ENCODE measurements around the gene LRP8. TPM values are rescaled to one million over a fixed set of nuclear protein-coding genes. Genes with fewer than 3 reads are reported as not detected.

LRP8 gene
- total and polyA plus RNA-seq, 7 donors = 0.17 to 2.4 (median 0.94) TPM

GRCh38 chr1:53197291-53198200 is 130.3 kb downstream of the LRP8 start:
- H3K4me3 ChIP-seq = peak overlapping the region; percentile 93
- ATAC-seq = peak in 3 of 4 donors; percentile 16 to 28 (median 24)
- no peak for TF ChIP-seq CTCF (IDR thresholded peaks at IDR 0.05)
- H3K9me3 ChIP-seq = no peaks in the 10 kb centered on the region
- peaks cover 31% of the 10 kb centered on the region for H3K4me1 ChIP-seq
- H3K27me3 ChIP-seq (ENCODE audit: insufficient read depth in 3 of 3, low read length in 2 of 3) = no peaks in the 10 kb centered on the region
- WGBS, 3 donors = 32 to 36% (median 34%) methylated on average over 13 of the region's 13 CpGs
- H3K27ac ChIP-seq = peak overlapping the region; percentile 98
- H3K36me3 ChIP-seq (ENCODE audit: insufficient read depth in 1 of 2, low read depth in 1 of 2) = peaks cover 4 to 21% of the 10 kb centered on the region in 2 donors
- intact Hi-C loops (cut with DNase I) = loop anchor here (5.0 to 10.0 kb wide), 2 partner anchors 40 to 183 kb away; partner anchors contain the start of gene MAGOH (in 1 of the 2)
- no peak for DNase-seq

- peaks cover 31% of the 10 kb centered on the region for H3K4me1 ChIP-seq
- 0 to 1% (median 1%) methylated on average over 43 to 57 of the region's 57 CpGs for WGBS, 3 donors
- peak; percentile 96 to 97 for DNase-seq
- ATAC-seq = peak; percentile 98 to 99 (median 99)
- peak within 1 kb of the TSS; percentile 93 for H3K4me3 ChIP-seq
- H3K9me3 ChIP-seq = no peaks in the 10 kb centered on the region
- no peak for TF ChIP-seq CTCF (IDR thresholded peaks at IDR 0.05)
- peaks cover 0 to 13% of the 10 kb centered on the region in 2 donors for H3K36me3 ChIP-seq (ENCODE audit: insufficient read depth in 1 of 2, low read depth in 1 of 2)
- peak within 1 kb of the TSS; percentile 98 for H3K27ac ChIP-seq
- intact Hi-C loops (cut with DNase I) = loop anchor here (5.0 to 10.0 kb wide), 2 partner anchors 41 to 182 kb away; partner anchors contain the start of gene MAGOH (in 1 of the 2)
- no peaks in the 10 kb centered on the region for H3K27me3 ChIP-seq (ENCODE audit: insufficient read depth in 3 of 3, low read length in 2 of 3)
Measured at GRCh38 chr1:53196485-53197290, 131.2 kb downstream of the LRP8 start, which contains the start of gene CPT2. Gene CPT2, plus strand, starts transcription at chr1:53196824. Its CDS starts 120 bp downstream, at chr1:53196944.

- Histone ChIP-seq H3K9me3 (no peaks in the 10 kb centered on the region), H3K36me3 (ENCODE audit: insufficient read depth in 1 of 2, low read depth in 1 of 2) (peaks cover 0 to 6% of the 10 kb centered on the region in 2 donors), H3K4me1 (peaks cover 31% of the 10 kb centered on the region), H3K27ac (peak overlapping the region; percentile 98), H3K4me3 (peak overlapping the region; percentile 93), H3K27me3 (ENCODE audit: insufficient read depth in 3 of 3, low read length in 2 of 3) (no peaks in the 10 kb centered on the region)
- DNase-seq (no peak), ATAC-seq (peak in 3 of 4 donors; percentile 22 to 34 (median 28))
- intact Hi-C loops (cut with DNase I) = loop anchor here (5.0 to 10.0 kb wide), 2 partner anchors 41 to 181 kb away; partner anchors contain the start of gene MAGOH (in 1 of the 2)
- TF ChIP-seq CTCF (IDR thresholded peaks at IDR 0.05) = no peak
- 25 to 31% (median 27%) methylated on average over 9 of the region's 9 CpGs for WGBS, 3 donors
Measured at GRCh38 chr1:53196017-53196484, 131.8 kb downstream of the LRP8 start.

GRCh38 chr1:53195246-53196016 is 132.4 kb downstream of the LRP8 start:
- no peak for ATAC-seq
- no peaks in the 10 kb centered on the region for H3K9me3 ChIP-seq
- TF ChIP-seq CTCF (IDR thresholded peaks at IDR 0.05) = no peak
- H3K4me3 ChIP-seq = peak overlapping the region; percentile 93
- intact Hi-C loops (cut with DNase I) = loop anchor here (5.0 to 10.0 kb wide), 2 partner anchors 42 to 181 kb away; partner anchors contain the start of gene MAGOH (in 1 of the 2)
- DNase-seq = no peak
- no peaks in the 10 kb centered on the region for H3K27me3 ChIP-seq (ENCODE audit: insufficient read depth in 3 of 3, low read length in 2 of 3)
- H3K4me1 ChIP-seq = peaks cover 31% of the 10 kb centered on the region
- WGBS, 3 donors = 48 to 66% (median 48%) methylated on average over 11 of the region's 11 CpGs
- H3K27ac ChIP-seq = peak overlapping the region; percentile 98
- peaks cover 0 to under 1% of the 10 kb centered on the region in 2 donors for H3K36me3 ChIP-seq (ENCODE audit: insufficient read depth in 1 of 2, low read depth in 1 of 2)

Data from psoas muscle (tissue), 8 donors.